BJ (cell line): Measurements from ENCODE around the gene E2F1. TPM values are rescaled to one million over a fixed set of nuclear protein-coding genes. Genes with fewer than 3 reads are reported as not detected.

Experiments used
- CTCF ChIA-PET: fragments of 350-600 bp; formaldehyde crosslinking; extraction: SDS; loops from one replicate; lab custom pipeline; 2021; ENCODE audit warnings: antibody characterized with exemption, inconsistent platforms; lab: Yijun Ruan, JAX
- POLR2A ChIA-PET: fragments of 300-600 bp; sonication (Branson Sonifier 250); formaldehyde crosslinking; extraction: SDS; loops from one replicate; lab custom pipeline; 2021; ENCODE audit warnings: antibody characterized with exemption; lab: Charles Lee
- DNase-seq: peaks from one replicate; pipeline ENCODE4 v3.0.0-alpha.2; 2011; ENCODE audit warnings: low read depth
- H3K27me3 ChIP-seq: 2 replicates; pipeline ENCODE4 v1.6.0; 2011; ENCODE audit warnings: low read length; ENCODE audit not compliant: control insufficient read depth, insufficient read depth
- H3K36me3 ChIP-seq: 2 replicates; pipeline ENCODE4 v1.5.1; 2011; ENCODE audit warnings: low read length; ENCODE audit not compliant: control insufficient read depth, insufficient read depth
- H3K4me3 ChIP-seq: 2 replicates; pipeline ENCODE4 v1.5.1; 2011; ENCODE audit warnings: low read depth, mild to moderate bottlenecking, control low read depth, low read length
- polyA plus RNA-seq: library from polyadenylated mRNA; depleted of rRNA; stranded (reverse); fragments of >200 nt; gene quantifications from 2 replicates; pipeline ENCODE4 v1.2.3, GENCODE V29; 2011
- TF ChIP-seq, protein P1 (sequence below): IDR thresholded peaks from 2 replicates; pipeline ENCODE4 v1.5.1; 2011; ENCODE audit warnings: low read depth, mild to moderate bottlenecking, control low read depth, inconsistent platforms, low read length, moderate library complexity; ENCODE audit not compliant: insufficient read depth

Gene E2F1
- polyA plus RNA-seq, 1 experiment, result 7.5 TPM

- Histone ChIP-seq H3K4me3 (no peak overlapping the region), H3K27me3 (no peaks in the 10 kb centered on the region), H3K36me3 (peaks cover 5% of the 10 kb centered on the region)
- CTCF ChIA-PET, result interaction anchor here (0.6 kb wide), 1 partner anchor 98 kb away, joined by 4 read pairs; no protein-coding TSS in a partner anchor
- TF ChIP-seq, protein P1, sequence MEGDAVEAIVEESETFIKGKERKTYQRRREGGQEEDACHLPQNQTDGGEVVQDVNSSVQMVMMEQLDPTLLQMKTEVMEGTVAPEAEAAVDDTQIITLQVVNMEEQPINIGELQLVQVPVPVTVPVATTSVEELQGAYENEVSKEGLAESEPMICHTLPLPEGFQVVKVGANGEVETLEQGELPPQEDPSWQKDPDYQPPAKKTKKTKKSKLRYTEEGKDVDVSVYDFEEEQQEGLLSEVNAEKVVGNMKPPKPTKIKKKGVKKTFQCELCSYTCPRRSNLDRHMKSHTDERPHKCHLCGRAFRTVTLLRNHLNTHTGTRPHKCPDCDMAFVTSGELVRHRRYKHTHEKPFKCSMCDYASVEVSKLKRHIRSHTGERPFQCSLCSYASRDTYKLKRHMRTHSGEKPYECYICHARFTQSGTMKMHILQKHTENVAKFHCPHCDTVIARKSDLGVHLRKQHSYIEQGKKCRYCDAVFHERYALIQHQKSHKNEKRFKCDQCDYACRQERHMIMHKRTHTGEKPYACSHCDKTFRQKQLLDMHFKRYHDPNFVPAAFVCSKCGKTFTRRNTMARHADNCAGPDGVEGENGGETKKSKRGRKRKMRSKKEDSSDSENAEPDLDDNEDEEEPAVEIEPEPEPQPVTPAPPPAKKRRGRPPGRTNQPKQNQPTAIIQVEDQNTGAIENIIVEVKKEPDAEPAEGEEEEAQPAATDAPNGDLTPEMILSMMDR, result no peak
- POLR2A ChIA-PET, result no interaction called here
- no peak for DNase-seq
Measured at GRCh38 chr20:33709905-33710541, 23.8 kb upstream of the E2F1 start.

DNA sequence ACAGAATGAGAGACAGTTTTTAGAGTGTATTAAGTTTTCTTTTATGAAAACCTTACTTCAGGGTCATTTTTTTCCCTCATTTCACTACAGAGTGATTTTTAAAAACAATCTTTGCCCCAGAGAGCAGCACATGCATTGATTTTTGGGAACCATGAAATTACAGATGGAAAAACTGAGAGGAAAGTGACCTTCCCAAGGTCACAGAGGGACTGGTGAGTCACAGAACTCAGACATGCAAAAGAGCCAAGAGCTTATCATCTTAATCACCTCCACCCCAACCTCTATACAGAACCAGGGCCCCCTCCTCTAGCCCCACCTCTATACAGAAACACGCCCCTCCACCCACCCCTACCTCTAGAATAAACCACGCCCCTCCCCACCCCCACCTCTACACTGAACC is 23.2 kb upstream of the E2F1 start:
- no peak for DNase-seq
- peaks cover 5% of the 10 kb centered on the region for H3K36me3 ChIP-seq
- ChIA-PET POLR2A (no interaction called here), CTCF (no interaction called here)
- no peaks in the 10 kb centered on the region for H3K27me3 ChIP-seq
- TF ChIP-seq, protein P1, result no peak
- H3K4me3 ChIP-seq, result no peak overlapping the region

DNA sequence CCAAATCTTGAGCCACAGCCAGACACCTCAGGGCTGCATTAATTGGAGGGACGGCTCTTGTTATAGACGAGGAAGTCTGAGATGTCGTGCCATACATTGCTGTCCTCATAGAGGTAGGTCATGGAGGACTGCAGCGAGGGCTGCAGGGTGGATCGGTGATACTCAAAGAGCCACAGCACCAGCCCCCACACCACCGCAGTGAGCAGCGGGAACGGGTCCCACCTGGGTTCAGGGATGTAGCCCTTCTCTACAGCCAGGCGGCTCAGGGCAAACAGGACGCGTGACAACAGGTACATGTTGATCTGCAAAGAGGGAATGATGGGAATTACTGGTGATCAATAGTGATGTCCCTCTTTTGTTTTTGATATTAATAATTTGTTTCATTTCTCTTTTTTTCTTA is 21.5 kb upstream of the E2F1 start:
- DNase-seq, result no peak
- no peaks in the 10 kb centered on the region for H3K27me3 ChIP-seq
- H3K36me3 ChIP-seq, result peaks cover 3% of the 10 kb centered on the region; the same call in 1 of the 2 replicates
- H3K4me3 ChIP-seq, result no peak overlapping the region
- TF ChIP-seq, protein P1, result no peak
- CTCF ChIA-PET, result interaction anchor here (0.8 kb wide), 1 partner anchor 25 kb away, joined by 3 read pairs; no protein-coding TSS in a partner anchor
- POLR2A ChIA-PET, result interaction anchor here (0.6 kb wide), 1 partner anchor 370 kb away, joined by 8 read pairs; no protein-coding TSS in a partner anchor

GRCh38 chr20:33704197-33704924 is 18.2 kb upstream of the E2F1 start:
- Histone ChIP-seq H3K36me3 (peaks cover 1% of the 10 kb centered on the region; the same call in 1 of the 2 replicates), H3K4me3 (no peak overlapping the region), H3K27me3 (no peaks in the 10 kb centered on the region)
- POLR2A ChIA-PET, result no interaction called here
- TF ChIP-seq, protein P1, result no peak
- CTCF ChIA-PET, result no interaction called here
- no peak for DNase-seq

DNA sequence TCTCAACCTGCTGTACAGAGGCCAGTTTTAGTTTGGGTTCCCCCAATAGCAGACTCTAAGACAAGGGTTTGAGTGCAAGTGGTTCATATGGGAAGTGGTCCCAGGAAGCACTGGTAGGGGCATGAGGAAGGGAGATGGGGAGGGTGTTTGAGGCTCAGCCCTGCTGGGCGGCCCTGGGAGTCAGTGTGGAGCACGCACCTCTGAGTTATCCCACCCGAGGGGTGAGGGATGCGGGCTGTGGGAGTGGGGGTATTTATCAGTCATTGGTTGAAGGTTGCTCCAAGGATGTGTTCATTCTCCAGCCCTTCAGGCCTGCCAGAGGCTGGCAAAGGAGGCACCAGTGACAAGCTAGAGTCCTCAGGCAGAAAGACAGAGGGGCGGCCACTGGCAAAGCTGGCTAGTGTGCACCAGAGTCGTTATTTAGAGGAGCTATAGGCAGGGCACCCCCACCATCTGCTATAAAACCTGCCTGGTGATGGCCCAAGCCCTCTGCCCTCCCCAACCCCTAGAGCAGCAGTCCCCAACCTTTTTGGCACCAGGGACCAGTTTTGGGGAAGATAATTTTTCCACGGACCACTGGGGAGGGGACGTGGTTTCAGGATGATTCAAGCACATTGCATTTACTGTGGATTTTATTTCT is 17.4 kb upstream of the E2F1 start:
- no peaks in the 10 kb centered on the region for H3K27me3 ChIP-seq
- ChIA-PET POLR2A (no interaction called here), CTCF (no interaction called here)
- TF ChIP-seq, protein P1, result no peak
- H3K4me3 ChIP-seq, result no peak overlapping the region
- H3K36me3 ChIP-seq, result peaks cover 1% of the 10 kb centered on the region; the same call in 1 of the 2 replicates
- DNase-seq, result no peak
